K562 (cell line): ENCODE data around the gene GPD2. TPM values are rescaled to one million over a fixed set of nuclear protein-coding genes. Genes with fewer than 3 reads are reported as not detected.

Experiments used
- ATAC-seq: fragments of 200-7000 bp; cut with Tn5 transposase; 3 replicates; pipeline ENCODE4 v1.9.1; 2020; ENCODE audit warnings: moderate library complexity
- BruUV-seq: library from RNA; stranded (reverse); fragments of 400-500 nt; replicated peaks from 2 replicates; lab custom pipeline; 2021; lab: Mats Ljungman, UMichigan
- CTCF ChIA-PET: fragments of 300-600 bp; formaldehyde crosslinking; extraction: SDS; loops from one replicate; lab custom pipeline; 2021; ENCODE audit warnings: low intra/inter-chr PET ratio; lab: Yijun Ruan, JAX
- POLR2A ChIA-PET: fragments of 300-600, 350-650 bp; sonication (Branson Sonifier 250); formaldehyde crosslinking; extraction: SDS; loops from one replicate; lab custom pipeline; 2021; ENCODE audit warnings: antibody characterized with exemption, inconsistent platforms; lab: Yijun Ruan, JAX
- DNase-seq, 4 experiments: peaks; one replicate each; pipeline versions ENCODE4 v3.0.0 to v3.0.0-alpha.2; 2011 to 2018; ENCODE audit warnings: low spot score in 3 of 4, mixed read lengths in 3 of 4; ENCODE audit errors: extremely low read depth in 1 of 4
- FAIRE-seq: peaks from 2 replicates; lab custom pipeline; 2011; peaks lifted over from hg19 to GRCh38; lab: Jason Lieb, UNC
- H2AFZ ChIP-seq: 2 replicates; pipeline ENCODE4 v1.6.0; 2011; ENCODE audit warnings: low read depth, low read length, control low read depth, inconsistent platforms
- H3K27ac ChIP-seq: fragments of 200-600 bp; 3 replicates; pipeline ENCODE4 v1.8.0; 2011; ENCODE audit warnings: low read depth, mild to moderate bottlenecking, control low read depth, inconsistent platforms, low read length, moderate library complexity, mixed read lengths; ENCODE audit errors: extremely low read depth
- H3K27me3 ChIP-seq, 2 experiments: fragments of 300-600 bp in 1 of 2; 2 replicates in 1 of 2; 3 replicates in 1 of 2; pipeline versions ENCODE4 v1.6.0 to v1.8.0; 2011; ENCODE audit warnings: inconsistent platforms in 2 of 2, low read length in 2 of 2, mild to moderate bottlenecking in 1 of 2, mixed read lengths in 1 of 2, moderate library complexity in 1 of 2; ENCODE audit not compliant: control insufficient read depth in 2 of 2, insufficient read depth in 2 of 2
- H3K36me3 ChIP-seq: fragments of 300-600 bp; 3 replicates; pipeline ENCODE4 v1.8.0; 2011; ENCODE audit warnings: mild to moderate bottlenecking, low read length, inconsistent platforms; ENCODE audit not compliant: control insufficient read depth, insufficient read depth
- H3K4me1 ChIP-seq, 2 experiments: fragments of 200-600 bp in 1 of 2; replicated peaks in 1 of 2; 2 replicates in 1 of 2; 3 replicates in 1 of 2; pipeline versions ENCODE4 v1.5.1 to v1.8.0; 2011; ENCODE audit warnings: inconsistent platforms in 2 of 2, low read length in 2 of 2, mild to moderate bottlenecking in 1 of 2, mixed read lengths in 1 of 2, moderate library complexity in 1 of 2; ENCODE audit not compliant: control insufficient read depth in 2 of 2, insufficient read depth in 2 of 2
- H3K4me2 ChIP-seq: 2 replicates; pipeline ENCODE4 v1.6.1; 2011; ENCODE audit warnings: low read length, control low read depth, inconsistent platforms, mixed read lengths; ENCODE audit not compliant: insufficient read depth
- H3K4me3 ChIP-seq: fragments of 200-600 bp; sonication (generic), shearing (Covaris generic); 2 replicates; pipeline ENCODE4 v1.5.1; 2016; ENCODE audit warnings: control low read depth, inconsistent platforms
- H3K79me2 ChIP-seq: fragments of 200-600 bp; 3 replicates; pipeline ENCODE4 v1.8.0; 2011; ENCODE audit warnings: low read length, inconsistent platforms; ENCODE audit not compliant: control insufficient read depth, insufficient read depth
- H3K9ac ChIP-seq, 2 experiments: 2 replicates each; pipeline versions ENCODE4 v1.6.0 to v1.6.1; 2011; ENCODE audit warnings: low read depth in 2 of 2, low read length in 2 of 2, control low read depth in 1 of 2, inconsistent platforms in 1 of 2, mild to moderate bottlenecking in 1 of 2, mixed read lengths in 1 of 2; ENCODE audit not compliant: insufficient read depth in 1 of 2
- H3K9me1 ChIP-seq: one replicate; pipeline ENCODE4 v1.6.0; 2011; ENCODE audit warnings: inconsistent platforms, mild to moderate bottlenecking, low read length, moderate library complexity; ENCODE audit not compliant: control insufficient read depth, insufficient read depth
- H3K9me3 ChIP-seq: replicated peaks from 2 replicates; pipeline ENCODE4 v1.5.1; 2011; ENCODE audit warnings: low read depth, low read length, inconsistent platforms; ENCODE audit not compliant: control insufficient read depth, insufficient read depth
- H4K20me1 ChIP-seq: replicated peaks from 2 replicates; pipeline ENCODE4 v1.6.1; 2011; ENCODE audit warnings: low read length, inconsistent platforms, mixed read lengths; ENCODE audit not compliant: control insufficient read depth, insufficient read depth
- JUN ChIP-seq, 2 experiments: sonication (generic) in 1 of 2; formaldehyde crosslinking in 1 of 2; IDR thresholded peaks; 2 replicates each; pipeline versions ENCODE4 v1.6.1 to v1.8.0; 2012 to 2022; ENCODE audit warnings: borderline replicate concordance in 2 of 2, mild to moderate bottlenecking in 2 of 2, improper control_type of control experiment in 1 of 2, low read depth in 1 of 2, low read length in 1 of 2, missing genetic modification reagents in 1 of 2
- NELFE ChIP-seq: IDR thresholded peaks from 2 replicates; pipeline ENCODE4 v1.6.1; 2011; ENCODE audit warnings: mild to moderate bottlenecking; ENCODE audit not compliant: insufficient read depth, insufficient read length
- RFX7 ChIP-seq: fragments of 250-450 bp; sonication (Bioruptor Pico); IDR thresholded peaks from 2 replicates; pipeline ENCODE4 v1.5.1; 2021; ENCODE audit warnings: mild to moderate bottlenecking
- ZEB2 ChIP-seq: fragments of 450-650 bp; IDR thresholded peaks from 2 replicates; pipeline ENCODE4 v1.6.1; 2016
- WGBS: fragments of 100-300 bp; shearing (Covaris generic); methylation state at CpG from one replicate; pipeline ENCODE4 v1.1.6; 2016; ENCODE audit warnings: low coverage, mixed read lengths; ENCODE audit not compliant: insufficient coverage; ENCODE audit errors: missing lambda C conversion rate; 5-methylcytosine and 5-hydroxymethylcytosine counted together
- in situ Hi-C: fragments of 300-500 bp; cut with MboI; formaldehyde crosslinking; loops from 4 replicates; pipeline ENCODE4 v1.15.0; 2018; ENCODE audit warnings: inconsistent platforms, mixed read lengths
- intact Hi-C: fragments of 100-400 bp; cut with micrococcal nuclease; formaldehyde crosslinking; loops from 2 replicates; pipeline ENCODE4 v1.14.2; 2022
- polyA plus RNA-seq, 8 experiments: library from polyadenylated mRNA; depleted of rRNA in 4 of 8; stranded (reverse) in 5 of 8; unstranded in 3 of 8; fragments of >200 nt; fragmentation: Nextera tagmentation in 2 of 8; fragmentation: Illumina TruSeq in 1 of 8; extraction: Ambion mirVana in 2 of 8; extraction: Trizol in 1 of 8; gene quantifications; 2 replicates each; pipeline versions ENCODE4 v1.2.1 to v1.2.3, GENCODE V29; 2011 to 2014; ENCODE audit warnings: inconsistent platforms in 1 of 8, missing spikeins in 1 of 8
- total RNA-seq, 7 experiments: library from RNA; depleted of rRNA in 6 of 7; stranded (reverse); fragments of >200 nt in 6 of 7; fragmentation: Illumina TruSeq in 2 of 7; extraction: Trizol in 2 of 7; gene quantifications; 2 replicates each; pipeline versions ENCODE4 v1.2.1 to v1.2.3, GENCODE V29; 2011 to 2021; ENCODE audit warnings: low replicate concordance in 1 of 7
- TF ChIP-seq, protein P1 (sequence below): fragments of 250-450 bp; sonication (Bioruptor Pico); IDR thresholded peaks from 2 replicates; pipeline ENCODE4 v1.8.0; 2021; ENCODE audit warnings: mild to moderate bottlenecking, moderate library complexity

Gene GPD2
- total and polyA plus RNA-seq, 9 of the 15 experiments (the other 6 are each of a cell fraction or from before 2014, with no cell fraction given): 5.2 to 39.2 (median 19.0) TPM

DNA sequence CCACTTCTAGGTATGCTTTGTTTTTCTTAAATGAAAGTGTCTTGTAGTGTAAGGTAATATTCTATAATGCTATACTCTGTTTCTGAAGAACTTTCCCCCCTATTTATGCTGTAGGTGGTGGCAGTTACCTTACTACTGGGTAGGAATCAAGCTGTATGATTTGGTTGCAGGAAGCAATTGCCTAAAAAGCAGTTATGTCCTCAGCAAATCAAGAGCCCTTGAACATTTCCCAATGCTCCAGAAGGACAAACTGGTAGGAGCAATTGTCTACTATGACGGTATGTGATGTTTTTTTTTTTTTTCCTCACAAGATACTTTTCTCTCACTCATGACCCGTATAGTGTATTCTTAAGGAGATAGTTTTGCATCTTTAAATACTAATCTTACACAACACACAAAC, 77.0 kb downstream of the GPD2 start:
- POLR2A ChIA-PET: interaction anchor here (1.1 kb wide), 1 partner anchor 194 kb away, joined by 3 read pairs; no protein-coding TSS in a partner anchor
- H3K79me2 ChIP-seq: no peaks in the 10 kb centered on the region
- BruUV-seq: no TSS peak
- ATAC-seq (no peak), DNase-seq (no peak), FAIRE-seq (no peak)
- H4K20me1 ChIP-seq: no peaks in the 10 kb centered on the region
- H3K27me3 ChIP-seq: no peaks in the 10 kb centered on the region
- no peaks in the 10 kb centered on the region for H3K9me1 ChIP-seq
- H3K9me3 ChIP-seq: no peaks in the 10 kb centered on the region
- TF ChIP-seq RFX7: no peak
- TF ChIP-seq, protein P1, sequence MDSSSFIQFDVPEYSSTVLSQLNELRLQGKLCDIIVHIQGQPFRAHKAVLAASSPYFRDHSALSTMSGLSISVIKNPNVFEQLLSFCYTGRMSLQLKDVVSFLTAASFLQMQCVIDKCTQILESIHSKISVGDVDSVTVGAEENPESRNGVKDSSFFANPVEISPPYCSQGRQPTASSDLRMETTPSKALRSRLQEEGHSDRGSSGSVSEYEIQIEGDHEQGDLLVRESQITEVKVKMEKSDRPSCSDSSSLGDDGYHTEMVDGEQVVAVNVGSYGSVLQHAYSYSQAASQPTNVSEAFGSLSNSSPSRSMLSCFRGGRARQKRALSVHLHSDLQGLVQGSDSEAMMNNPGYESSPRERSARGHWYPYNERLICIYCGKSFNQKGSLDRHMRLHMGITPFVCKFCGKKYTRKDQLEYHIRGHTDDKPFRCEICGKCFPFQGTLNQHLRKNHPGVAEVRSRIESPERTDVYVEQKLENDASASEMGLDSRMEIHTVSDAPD (CRISPR knock-in tag): no peak
- TF ChIP-seq ZEB2: no peak
- TF ChIP-seq NELFE: no peak
- TF ChIP-seq JUN (IDR thresholded peaks at IDR 0.05; ENCODE audit: borderline replicate concordance, low read depth, low read length): no peak
- TF ChIP-seq JUN (CRISPR knock-in tag; IDR thresholded peaks at IDR 0.05; ENCODE audit: borderline replicate concordance): no peak
- no peaks in the 10 kb centered on the region; the same call in 2 of the 3 replicates for H3K36me3 ChIP-seq
- no peaks in the 10 kb centered on the region for H3K4me1 ChIP-seq
- H3K4me2 ChIP-seq: no peak overlapping the region
- no peak overlapping the region for H3K27ac ChIP-seq
- no peak overlapping the region for H3K4me3 ChIP-seq
- in situ Hi-C loops: no loop called here
- H2AFZ ChIP-seq: no peak overlapping the region
- H3K9ac ChIP-seq: no peak overlapping the region
- CTCF ChIA-PET: no interaction called here
- 45% methylated on average over 2 of the region's 2 CpGs for WGBS
- intact Hi-C loops: no loop called here
